Smooth muscle cell (in vitro differentiated cells): ENCODE results near the gene CD244. TPM values are rescaled to one million over a fixed set of nuclear protein-coding genes. Genes with fewer than 3 reads are reported as not detected.
"Not testable (repeated sequence)": the region's sequence is repeated elsewhere in the genome, so short reads cannot be mapped to it uniquely, and the experiment has no call there.

Experiments
- DNase-seq: peaks from one replicate; lab custom pipeline; 2025; ENCODE audit not compliant: unreplicated experiment; lab: John Stamatoyannopoulos, UW
- H2AFZ ChIP-seq: fragments of 200-600 bp; sonication (generic); 2 replicates; pipeline ENCODE4 v1.6.0; 2016; ENCODE audit warnings: antibody characterized with exemption, low read depth, mild to moderate bottlenecking
- H3F3A ChIP-seq: fragments of 200-600 bp; sonication (generic); 2 replicates; pipeline ENCODE4 v1.6.0; 2017; ENCODE audit warnings: antibody characterized with exemption, low read depth
- H3K27ac ChIP-seq: fragments of 200-600 bp; sonication (generic); 2 replicates; pipeline ENCODE4 v1.5.1; 2016; ENCODE audit warnings: low read depth, mild to moderate bottlenecking
- H3K27me3 ChIP-seq: fragments of 200-600 bp; sonication (generic); 2 replicates; pipeline ENCODE4 v1.6.1; 2016; ENCODE audit warnings: low read depth, mild to moderate bottlenecking
- H3K36me3 ChIP-seq: fragments of 200-600 bp; sonication (generic); 2 replicates; pipeline ENCODE4 v1.5.1; 2016; ENCODE audit warnings: low read depth
- H3K4me1 ChIP-seq: fragments of 200-600 bp; sonication (generic); 2 replicates; pipeline ENCODE4 v1.5.1; 2016; ENCODE audit warnings: low read depth
- H3K4me2 ChIP-seq: fragments of 200-600 bp; sonication (generic); 2 replicates; pipeline ENCODE4 v1.6.0; 2016; ENCODE audit warnings: mild to moderate bottlenecking
- H3K4me3 ChIP-seq: fragments of 200-600 bp; sonication (generic); 2 replicates; pipeline ENCODE4 v1.5.1; 2016; ENCODE audit warnings: mild to moderate bottlenecking
- H3K79me2 ChIP-seq: fragments of 200-600 bp; sonication (generic); 2 replicates; pipeline ENCODE4 v1.6.0; 2016; ENCODE audit warnings: low read depth, mild to moderate bottlenecking
- H3K9ac ChIP-seq: fragments of 200-600 bp; sonication (generic); 2 replicates; pipeline ENCODE4 v1.6.0; 2016; ENCODE audit warnings: low read depth
- H3K9me3 ChIP-seq: fragments of 200-600 bp; sonication (generic); replicated peaks from 2 replicates; pipeline ENCODE4 v1.5.1; 2016; ENCODE audit warnings: low read depth
- H4K20me1 ChIP-seq: fragments of 200-600 bp; sonication (generic); 2 replicates; pipeline ENCODE4 v1.6.0; 2016; ENCODE audit warnings: low read depth
- WGBS: methylation state at CpG from one replicate; pipeline ENCODE4 v1.1.7; 2016; ENCODE audit warnings: low lambda C conversion rate; 5-methylcytosine and 5-hydroxymethylcytosine counted together
- polyA plus RNA-seq: library from polyadenylated mRNA; unstranded; fragments of >200 nt; fragmentation: Nextera tagmentation; extraction: Ambion mirVana; gene quantifications from 2 replicates; pipeline ENCODE4 v1.2.1, GENCODE V29; 2016
- total RNA-seq: library from RNA; depleted of rRNA; stranded (reverse); fragments of >200 nt; gene quantifications from 2 replicates; pipeline ENCODE4 v1.2.3, GENCODE V29; 2014
- TF ChIP-seq, protein P1 (sequence below): fragments of 200-600 bp; sonication (generic); IDR thresholded peaks from 2 replicates; pipeline ENCODE4 v1.5.1; 2017; ENCODE audit warnings: borderline replicate concordance, mild to moderate bottlenecking, antibody characterized with exemption; ENCODE audit not compliant: insufficient read depth, poor library complexity, severe bottlenecking

The CD244 gene
- total and polyA plus RNA-seq, 2 experiments from 2014 or later, result 0.99 TPM; not detected in 1

GRCh38 chr1:160884579-160884978 is 21.9 kb upstream of the CD244 start:
- Histone ChIP-seq H3K4me3 (no peak overlapping the region), H3K36me3 (no peaks in the 10 kb centered on the region), H3K9ac (no peak overlapping the region), H3F3A (no peaks in the 10 kb centered on the region), H3K9me3 (no peaks in the 10 kb centered on the region), H3K27ac (no peak overlapping the region), H4K20me1 (no peaks in the 10 kb centered on the region), H3K79me2 (no peaks in the 10 kb centered on the region), H3K4me2 (no peak overlapping the region), H2AFZ (no peak overlapping the region), H3K4me1 (no peaks in the 10 kb centered on the region), H3K27me3 (no peaks in the 10 kb centered on the region)
- no peak for DNase-seq
- TF ChIP-seq, protein P1, sequence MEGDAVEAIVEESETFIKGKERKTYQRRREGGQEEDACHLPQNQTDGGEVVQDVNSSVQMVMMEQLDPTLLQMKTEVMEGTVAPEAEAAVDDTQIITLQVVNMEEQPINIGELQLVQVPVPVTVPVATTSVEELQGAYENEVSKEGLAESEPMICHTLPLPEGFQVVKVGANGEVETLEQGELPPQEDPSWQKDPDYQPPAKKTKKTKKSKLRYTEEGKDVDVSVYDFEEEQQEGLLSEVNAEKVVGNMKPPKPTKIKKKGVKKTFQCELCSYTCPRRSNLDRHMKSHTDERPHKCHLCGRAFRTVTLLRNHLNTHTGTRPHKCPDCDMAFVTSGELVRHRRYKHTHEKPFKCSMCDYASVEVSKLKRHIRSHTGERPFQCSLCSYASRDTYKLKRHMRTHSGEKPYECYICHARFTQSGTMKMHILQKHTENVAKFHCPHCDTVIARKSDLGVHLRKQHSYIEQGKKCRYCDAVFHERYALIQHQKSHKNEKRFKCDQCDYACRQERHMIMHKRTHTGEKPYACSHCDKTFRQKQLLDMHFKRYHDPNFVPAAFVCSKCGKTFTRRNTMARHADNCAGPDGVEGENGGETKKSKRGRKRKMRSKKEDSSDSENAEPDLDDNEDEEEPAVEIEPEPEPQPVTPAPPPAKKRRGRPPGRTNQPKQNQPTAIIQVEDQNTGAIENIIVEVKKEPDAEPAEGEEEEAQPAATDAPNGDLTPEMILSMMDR, result no peak
- WGBS, result 75% methylated on average over 6 of the region's 6 CpGs

GRCh38 chr1:160883581-160884513 is 21.2 kb upstream of the CD244 start:
- 92% methylated on average over 13 of the region's 13 CpGs for WGBS
- Histone ChIP-seq H3K4me1 (no peaks in the 10 kb centered on the region), H4K20me1 (no peaks in the 10 kb centered on the region), H2AFZ (no peak overlapping the region), H3K27me3 (no peaks in the 10 kb centered on the region), H3K4me2 (no peak overlapping the region), H3K9ac (no peak overlapping the region), H3K27ac (no peak overlapping the region), H3K4me3 (no peak overlapping the region), H3K36me3 (no peaks in the 10 kb centered on the region), H3K9me3 (no peaks in the 10 kb centered on the region), H3F3A (no peaks in the 10 kb centered on the region), H3K79me2 (no peaks in the 10 kb centered on the region)
- TF ChIP-seq, protein P1, result no peak
- no peak for DNase-seq

DNA sequence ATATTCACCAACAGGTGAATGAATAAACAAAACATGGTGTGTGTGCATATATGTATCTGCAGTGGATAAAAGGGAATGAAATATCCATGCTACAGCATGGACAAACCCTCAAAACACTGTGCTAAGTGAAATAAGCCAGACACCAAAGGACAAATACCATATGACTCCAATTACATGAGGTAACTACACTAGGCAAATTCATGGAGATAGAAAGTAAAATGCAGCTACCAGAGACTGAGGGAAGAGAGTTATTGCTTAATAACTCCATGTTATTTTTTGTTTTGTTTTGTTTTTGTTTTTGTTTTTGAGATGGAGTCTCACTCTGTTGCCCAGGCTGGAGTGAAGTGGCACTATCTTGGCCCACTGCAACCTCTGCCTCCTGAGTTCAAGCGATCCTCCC is 19.9 kb upstream of the CD244 start:
- WGBS, result 100% methylated on average over 1 of the region's 1 CpG
- H3K79me2 ChIP-seq, result no peaks in the 10 kb centered on the region
- DNase-seq, result no peak
- no peaks in the 10 kb centered on the region for H4K20me1 ChIP-seq
- no peak overlapping the region for H3K9ac ChIP-seq
- no peak overlapping the region for H3K27ac ChIP-seq
- TF ChIP-seq, protein P1, result no peak
- no peak overlapping the region for H3K4me2 ChIP-seq
- H3K36me3 ChIP-seq, result no peaks in the 10 kb centered on the region
- no peaks in the 10 kb centered on the region for H3K4me1 ChIP-seq
- H2AFZ ChIP-seq, result no peak overlapping the region
- H3K4me3 ChIP-seq, result no peak overlapping the region
- no peaks in the 10 kb centered on the region for H3F3A ChIP-seq
- no peaks in the 10 kb centered on the region for H3K27me3 ChIP-seq
- no peaks in the 10 kb centered on the region for H3K9me3 ChIP-seq

DNA sequence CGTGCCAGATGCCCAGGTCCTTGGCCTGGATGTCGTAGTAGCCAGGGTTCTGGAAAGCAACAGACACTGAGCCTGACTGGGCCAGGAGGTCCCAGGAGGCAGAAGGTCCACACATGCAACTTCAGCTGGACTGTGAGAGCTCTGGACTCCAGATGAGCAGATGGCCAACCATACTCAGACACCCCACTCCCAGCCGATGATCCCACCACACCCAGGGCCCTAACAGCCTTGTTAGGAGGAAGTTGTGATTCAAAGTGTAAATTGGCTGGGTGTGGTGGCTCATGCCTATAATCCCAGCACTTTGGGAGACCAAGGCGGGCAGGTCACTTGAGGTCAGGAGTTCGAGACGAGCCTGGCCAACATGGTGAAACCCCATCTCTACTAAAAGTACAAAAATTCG is 18.6 kb upstream of the CD244 start:
- H3K36me3 ChIP-seq, H3F3A ChIP-seq, H4K20me1 ChIP-seq, H3K27ac ChIP-seq, DNase-seq, H3K9ac ChIP-seq, H3K27me3 ChIP-seq, H2AFZ ChIP-seq, H3K9me3 ChIP-seq, H3K4me1 ChIP-seq, H3K4me2 ChIP-seq, H3K4me3 ChIP-seq, H3K79me2 ChIP-seq: not testable (repeated sequence)
- 94% methylated on average over 7 of the region's 7 CpGs for WGBS
